HL-60 (cell line): ENCODE data around the gene SPIRE1.

Experiments used
- DNase-seq, 2 experiments: peaks; one replicate each; pipeline ENCODE4 v3.0.0-alpha.2; 2010 to 2020; ENCODE audit warnings: low read depth in 1 of 2, low spot score in 1 of 2
- H3K27ac ChIP-seq: fragments of 250-450 bp; sonication (Bioruptor Pico); replicated peaks from 2 replicates; pipeline ENCODE4 v1.5.1; 2020; ENCODE audit warnings: mild to moderate bottlenecking, moderate library complexity
- H3K27me3 ChIP-seq: fragments of 250-450 bp; sonication (Bioruptor Pico); 2 replicates; pipeline ENCODE4 v1.5.1; 2021; ENCODE audit warnings: mild to moderate bottlenecking, moderate library complexity; ENCODE audit not compliant: insufficient read depth, poor library complexity, severe bottlenecking
- H3K4me3 ChIP-seq: replicated peaks from 2 replicates; pipeline ENCODE4 v1.5.1; 2011; ENCODE audit warnings: mild to moderate bottlenecking, control low read depth, low read length; ENCODE audit not compliant: insufficient read depth
- CTCF ChIP-seq: IDR thresholded peaks from one replicate; pipeline ENCODE4 v1.5.1; 2011; ENCODE audit warnings: low read length, control low read depth, inconsistent platforms; ENCODE audit not compliant: insufficient read depth
- GABPA ChIP-seq: IDR thresholded peaks from 2 replicates; pipeline ENCODE4 v1.6.1; 2012; ENCODE audit warnings: low read depth
- POLR2AphosphoS5 ChIP-seq: IDR thresholded peaks from 2 replicates; pipeline ENCODE4 v1.6.1; 2012; ENCODE audit warnings: low read depth
- REST ChIP-seq: IDR thresholded peaks from 2 replicates; pipeline ENCODE4 v1.6.1; 2012; ENCODE audit warnings: low read depth; ENCODE audit not compliant: insufficient replicate concordance
- SPI1 ChIP-seq: IDR thresholded peaks from 2 replicates; pipeline ENCODE4 v1.6.1; 2012; ENCODE audit warnings: low read depth, mild to moderate bottlenecking, borderline replicate concordance

The SPIRE1 gene

GRCh38 chr18:12592597-12593127 is 65.2 kb downstream of the SPIRE1 start:
- Histone ChIP-seq H3K4me3 (no peak overlapping the region), H3K27me3 (peaks cover 9% of the 10 kb centered on the region), H3K27ac (no peak overlapping the region)
- TF ChIP-seq POLR2AphosphoS5: no peak
- TF ChIP-seq SPI1: no peak
- no peak for TF ChIP-seq GABPA
- TF ChIP-seq REST: no peak
- no peak for TF ChIP-seq CTCF
- DNase-seq: no peak

GRCh38 chr18:12589448-12589847 is 68.5 kb downstream of the SPIRE1 start:
- Histone ChIP-seq H3K27me3 (peaks cover 11% of the 10 kb centered on the region), H3K27ac (no peak overlapping the region), H3K4me3 (no peak overlapping the region)
- TF ChIP-seq SPI1 (no peak), REST (no peak), GABPA (no peak), POLR2AphosphoS5 (no peak), CTCF (no peak)
- DNase-seq: no peak

- TF ChIP-seq CTCF: no peak
- TF ChIP-seq POLR2AphosphoS5: no peak
- TF ChIP-seq SPI1: no peak
- TF ChIP-seq REST: no peak
- TF ChIP-seq GABPA: no peak
- no peak for DNase-seq
- Histone ChIP-seq H3K4me3 (no peak overlapping the region), H3K27me3 (peaks cover 11% of the 10 kb centered on the region), H3K27ac (no peak overlapping the region)
These were observed 71.0 kb downstream of the SPIRE1 start for GRCh38 chr18:12586956-12587355.
